Activated CD4-positive, alpha-beta T cell treated with anti-CD3 and anti-CD28 coated beads, Interleukin-2, amount 50 U/mL, for 4 hours (primary cell): ENCODE measurements around the gene ALPP.
"Not testable (repeated sequence)": the region's sequence is repeated elsewhere in the genome, so short reads cannot be mapped to it uniquely, and the experiment has no call there.

Experiments used
- DNase-seq, 2 experiments: peaks; one replicate each; pipeline ENCODE4 v3.0.0-alpha.2; 2020

Gene ALPP

DNA sequence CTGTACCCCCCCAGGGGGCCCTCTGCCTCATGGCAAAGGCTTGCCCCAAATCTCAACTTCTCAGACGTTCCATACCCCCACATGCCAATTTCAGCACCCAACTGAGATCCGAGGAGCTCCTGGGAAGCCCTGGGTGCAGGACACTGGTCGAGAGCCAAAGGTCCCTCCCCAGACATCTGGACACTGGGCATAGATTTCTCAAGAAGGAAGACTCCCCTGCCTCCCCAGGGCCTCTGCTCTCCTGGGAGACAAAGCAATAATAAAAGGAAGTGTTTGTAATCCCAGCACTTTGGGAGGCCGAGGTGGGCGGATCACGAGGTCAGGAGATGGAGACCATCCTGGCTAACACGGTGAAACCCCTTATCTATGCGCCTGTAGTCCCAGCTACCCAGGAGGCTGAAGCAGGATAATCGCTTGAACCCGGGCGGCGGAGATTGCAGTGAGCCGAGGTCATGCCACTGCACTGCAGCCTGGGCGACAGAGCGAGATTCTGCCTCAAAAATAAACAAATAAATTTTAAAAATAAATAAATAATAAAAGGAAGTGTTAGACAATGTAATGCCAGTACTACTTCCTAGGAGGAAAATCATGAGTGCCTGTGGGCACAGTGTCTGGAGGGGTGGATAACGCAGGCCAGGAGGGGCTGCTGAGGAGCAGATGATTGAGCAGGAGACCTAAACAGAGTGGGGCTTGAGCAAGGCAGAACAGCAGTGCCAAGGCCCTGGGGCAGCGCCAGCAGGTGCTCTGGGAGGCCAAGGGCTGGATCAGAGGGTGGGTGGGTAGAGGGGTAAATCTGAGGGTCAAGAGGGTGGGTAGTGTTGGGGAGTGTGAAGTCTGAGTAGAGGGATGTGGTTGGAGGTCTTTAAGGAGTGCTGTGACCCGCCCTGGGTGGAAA, 4.0 kb downstream of the ALPP start:
- no peak for DNase-seq

DNA sequence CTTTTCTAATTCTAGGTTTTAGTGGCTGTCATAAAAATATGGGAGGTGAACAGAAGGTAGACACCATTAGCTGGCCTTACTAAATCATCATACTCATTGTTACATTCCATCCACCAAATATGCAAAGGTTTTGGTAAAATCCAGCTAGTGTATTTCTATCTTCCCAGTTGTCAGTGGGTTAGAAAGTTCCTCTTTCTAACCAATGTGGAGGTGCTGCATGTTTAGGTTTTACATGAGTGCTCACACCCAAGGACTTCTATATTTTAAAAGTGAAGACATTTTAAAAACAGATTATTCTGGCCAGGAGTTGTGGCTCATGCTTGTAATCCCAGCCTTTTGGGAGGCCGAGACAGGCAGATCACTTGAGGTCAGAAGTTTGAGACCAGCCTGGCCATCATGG, 5.9 kb downstream of the ALPP start:
- no peak for DNase-seq

DNA sequence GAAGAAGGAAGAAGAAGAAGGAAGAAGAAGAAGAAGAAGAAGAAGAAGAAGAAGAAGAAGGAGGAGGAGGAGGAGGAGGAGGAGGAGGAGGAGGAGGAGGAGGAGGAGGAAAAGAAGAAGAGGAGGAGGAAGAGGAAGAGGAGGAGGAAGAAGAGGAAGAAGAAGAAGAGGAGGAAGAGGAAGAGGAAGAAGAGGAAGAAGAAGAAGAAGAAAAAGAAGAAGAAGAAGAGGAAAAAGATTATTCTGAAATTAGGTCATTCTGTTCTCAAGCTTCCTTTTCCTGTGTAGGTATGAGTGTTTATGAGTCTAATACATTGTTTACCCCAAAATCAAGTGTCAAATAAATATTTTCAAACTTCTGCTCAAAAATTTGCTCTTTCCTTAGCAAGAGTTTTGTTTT, 6.5 kb downstream of the ALPP start:
- not testable (repeated sequence) for DNase-seq

DNA sequence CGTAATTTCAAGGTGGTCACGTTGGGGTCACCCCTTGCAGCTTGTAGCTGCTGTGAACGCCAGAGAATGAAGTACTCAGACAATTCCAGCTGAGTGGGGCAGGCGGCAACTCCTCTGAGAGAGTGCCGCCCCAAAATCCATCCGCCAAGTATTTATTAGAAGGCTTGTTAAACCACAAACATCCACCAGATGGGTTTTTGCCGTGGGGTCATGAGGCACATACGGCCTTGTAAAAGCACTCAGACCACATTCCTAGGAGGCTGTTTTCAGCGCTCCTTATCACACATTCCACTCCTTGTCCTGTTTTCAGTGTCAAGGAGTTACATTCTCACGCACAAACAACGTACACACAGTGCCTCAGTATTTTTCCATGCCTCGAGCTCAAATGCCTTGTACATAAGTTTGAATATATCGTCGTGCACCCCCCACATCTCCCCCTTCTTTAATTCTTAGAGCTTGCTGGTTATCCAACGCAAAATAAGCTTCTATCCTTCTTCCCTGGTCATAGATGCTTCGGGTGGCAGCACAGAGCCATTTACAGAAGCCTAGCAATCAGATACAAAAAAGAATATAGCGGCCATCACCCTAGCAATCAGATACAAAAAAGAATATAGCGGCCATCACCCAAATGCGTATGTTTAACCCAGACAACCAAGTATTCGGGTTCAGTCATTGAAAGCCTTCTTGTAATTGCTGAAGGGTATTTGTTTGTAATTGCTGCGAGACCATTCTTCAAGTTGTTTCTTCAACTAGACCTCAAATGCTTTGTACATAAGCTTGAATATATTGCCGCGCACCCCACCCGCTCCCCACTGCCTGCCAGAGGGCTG, 7.3 kb downstream of the ALPP start:
- DNase-seq = no peak

DNA sequence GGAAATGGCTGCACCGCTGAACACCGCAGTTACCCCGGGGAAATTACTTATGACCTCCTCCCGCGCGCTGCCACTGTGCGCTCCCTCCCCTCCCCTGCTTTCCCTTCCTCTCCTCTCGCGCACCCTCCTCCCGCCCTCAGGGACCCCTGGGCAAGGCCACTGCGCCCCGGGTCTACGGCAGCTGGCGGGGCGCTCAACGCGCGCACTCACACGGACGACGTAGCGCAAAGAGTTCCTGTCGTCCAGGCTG, 7.9 kb downstream of the ALPP start:
- DNase-seq = no peak

DNA sequence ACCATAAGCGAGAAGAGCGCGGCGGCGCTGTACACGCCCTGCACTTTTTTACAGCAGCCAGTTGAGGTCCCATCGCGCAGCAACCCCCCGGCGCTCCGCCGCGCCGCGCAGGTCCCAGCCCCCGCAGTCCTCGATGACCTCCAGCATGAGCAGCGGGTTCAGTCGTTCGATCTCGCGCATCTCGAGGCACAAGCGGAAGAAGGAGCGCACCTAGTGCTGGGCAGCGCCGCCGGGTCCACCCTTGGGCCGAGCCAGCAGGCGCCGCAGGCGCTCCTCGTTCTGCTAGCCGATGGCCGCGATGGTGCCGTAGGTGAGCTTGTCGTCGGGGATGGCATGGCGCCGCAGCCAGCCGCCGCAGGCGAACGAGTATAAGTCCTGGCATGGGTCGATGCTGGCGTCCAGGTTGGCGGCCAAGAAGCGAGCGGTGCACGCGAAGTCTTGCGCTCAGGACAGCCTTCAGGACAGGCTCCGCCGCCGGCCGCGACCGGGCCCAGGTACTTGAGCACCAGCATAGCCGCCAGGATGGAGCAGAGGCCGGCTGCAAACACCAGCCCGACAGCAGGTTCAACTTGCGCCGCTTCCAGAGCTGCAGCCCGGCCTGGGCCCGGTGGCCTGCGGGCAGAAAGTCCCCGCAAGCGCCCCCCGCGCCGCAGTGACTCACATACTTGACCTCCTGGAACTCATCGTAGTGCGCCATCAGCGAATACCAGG, 8.3 kb downstream of the ALPP start:
- no peak for DNase-seq

DNA sequence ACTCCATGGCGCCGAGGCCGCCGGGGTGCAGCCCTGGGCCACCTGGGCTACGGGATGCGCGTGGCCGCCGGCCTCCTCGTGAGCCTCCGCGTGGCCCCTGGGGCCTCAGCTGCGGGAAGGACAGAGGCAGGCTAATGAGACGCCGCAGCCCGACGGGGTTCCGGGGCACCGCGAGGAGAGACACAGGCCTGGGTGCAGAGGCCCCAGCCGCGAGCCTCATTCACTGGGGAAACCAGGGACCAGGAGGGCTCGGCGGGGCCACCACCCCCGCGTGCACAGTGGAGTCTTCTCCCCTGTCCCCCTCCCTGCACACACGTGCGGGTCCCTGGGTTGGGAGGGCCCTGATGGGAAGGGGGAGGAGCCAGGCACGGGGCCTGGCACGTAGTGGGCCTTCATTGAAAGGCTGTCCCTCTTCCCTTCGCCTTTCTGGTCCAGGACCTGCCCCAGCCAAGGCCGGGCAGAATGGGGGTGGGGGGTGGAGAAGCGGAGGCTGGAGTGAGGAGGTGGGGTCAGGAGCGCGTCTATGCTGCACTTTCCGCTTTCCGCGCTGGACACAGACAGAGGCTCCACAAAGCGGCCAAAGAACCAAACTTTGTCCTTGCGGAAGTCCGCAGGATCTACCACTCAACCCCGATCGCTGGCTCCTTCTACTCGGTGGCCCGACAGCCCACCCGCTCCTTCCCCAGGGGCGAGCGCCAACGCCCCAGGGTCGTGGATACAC, 9.1 kb downstream of the ALPP start:
- no peak for DNase-seq

DNA sequence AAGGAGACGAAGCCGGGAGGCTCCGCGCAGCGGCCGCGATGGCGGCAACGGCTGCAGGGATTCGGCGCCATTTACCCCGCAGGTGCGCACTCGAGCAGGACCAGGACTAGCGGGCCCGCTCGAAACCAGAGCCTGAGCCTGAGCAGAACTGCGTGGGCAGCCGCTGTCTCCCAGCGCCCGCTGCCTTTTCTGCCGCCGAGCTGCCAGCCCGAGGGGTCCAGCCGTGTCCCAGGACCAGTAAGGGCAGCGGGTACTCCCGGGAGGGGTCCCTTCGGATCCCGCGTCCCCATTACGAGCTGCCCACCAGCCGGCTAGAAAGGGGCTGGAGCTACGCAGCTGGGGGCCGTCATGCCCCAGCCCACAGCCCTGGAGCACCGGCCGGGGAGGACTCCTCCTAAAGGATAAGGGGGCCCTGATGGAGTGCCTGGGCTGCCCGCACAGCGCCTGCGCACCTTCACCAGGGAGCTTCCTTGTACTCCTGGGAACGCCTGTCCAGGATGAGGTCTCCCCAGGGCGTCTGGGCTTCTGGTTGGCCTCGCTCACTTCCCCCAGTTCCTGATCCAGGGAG, 9.9 kb downstream of the ALPP start:
- DNase-seq = no peak

DNA sequence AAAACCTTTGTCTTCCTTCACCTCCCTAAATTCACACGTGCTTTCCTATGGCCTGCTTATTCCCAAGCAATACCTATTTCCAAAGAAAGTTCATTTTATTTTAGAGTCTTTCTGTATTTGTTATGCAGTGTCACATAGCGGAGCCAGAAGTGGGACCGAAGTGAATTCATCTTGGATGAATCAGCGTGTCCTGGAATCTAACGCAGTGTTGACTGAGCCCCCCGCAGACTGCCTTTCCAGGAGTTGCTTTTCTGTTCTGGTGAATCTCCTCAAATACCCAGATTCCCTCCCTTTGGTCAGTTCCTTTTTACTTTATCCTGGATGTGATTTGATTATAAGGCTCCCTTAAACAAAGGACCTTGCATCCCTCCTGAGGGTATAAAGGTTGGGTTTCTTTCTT, 10.8 kb downstream of the ALPP start:
- DNase-seq = no peak

DNA sequence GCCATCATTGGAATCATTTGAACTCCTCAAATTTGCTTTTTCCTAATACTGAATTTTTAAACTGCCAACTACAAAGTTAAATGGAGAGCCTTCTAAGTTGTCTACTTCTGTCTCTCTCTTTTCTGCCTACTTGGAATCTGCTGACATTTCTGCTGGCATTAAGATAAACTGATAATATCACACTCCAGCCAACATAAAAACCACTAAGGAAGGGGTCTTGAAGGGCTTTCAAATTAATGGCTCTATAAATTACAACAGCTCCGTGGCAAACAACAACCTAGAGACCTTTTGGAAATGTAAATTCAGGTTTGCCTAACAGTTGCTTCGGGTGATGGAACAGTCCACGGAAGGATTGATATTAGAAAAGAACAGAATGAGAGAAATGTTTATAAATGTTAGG, 12.1 kb downstream of the ALPP start:
- no peak for DNase-seq

DNA sequence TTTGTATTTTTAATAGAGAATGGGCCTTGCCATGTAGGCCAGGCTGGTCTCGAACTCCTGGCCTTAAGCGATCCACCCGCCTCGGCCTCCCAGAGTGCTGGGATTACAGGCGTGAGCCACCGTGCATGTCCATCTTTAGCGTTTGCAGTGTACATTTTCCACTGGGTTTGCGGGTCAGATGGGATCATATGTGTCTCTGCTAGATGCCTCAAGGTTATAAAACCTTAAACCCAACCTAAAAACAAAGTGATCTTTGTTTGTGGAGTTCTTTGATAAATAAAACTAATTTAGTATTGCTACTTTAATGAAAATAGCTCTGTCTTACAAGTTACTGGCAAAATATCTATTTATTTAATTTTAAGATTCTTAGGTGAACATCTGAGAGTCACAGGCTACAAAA, 15.0 kb downstream of the ALPP start:
- no peak for DNase-seq

DNA sequence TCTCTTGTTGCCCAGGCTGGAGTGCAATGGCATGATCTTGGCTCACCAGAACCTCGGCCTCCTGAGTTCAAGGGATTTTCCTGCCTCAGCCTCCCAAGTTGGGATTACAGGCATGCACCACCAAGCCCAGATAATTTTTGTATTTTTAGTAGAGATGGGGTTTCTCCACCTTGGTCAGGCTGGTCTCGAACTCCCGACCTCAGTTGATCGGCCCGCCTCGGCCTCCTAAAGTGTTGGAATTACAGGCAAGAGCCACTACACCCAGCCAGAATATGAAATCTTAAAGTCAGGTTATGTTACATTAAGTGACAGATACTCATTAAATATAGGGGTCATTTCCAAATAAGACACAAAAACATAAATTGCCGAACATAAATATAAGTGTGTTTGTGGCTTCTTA, 15.9 kb downstream of the ALPP start:
- not testable (repeated sequence) for DNase-seq

DNA sequence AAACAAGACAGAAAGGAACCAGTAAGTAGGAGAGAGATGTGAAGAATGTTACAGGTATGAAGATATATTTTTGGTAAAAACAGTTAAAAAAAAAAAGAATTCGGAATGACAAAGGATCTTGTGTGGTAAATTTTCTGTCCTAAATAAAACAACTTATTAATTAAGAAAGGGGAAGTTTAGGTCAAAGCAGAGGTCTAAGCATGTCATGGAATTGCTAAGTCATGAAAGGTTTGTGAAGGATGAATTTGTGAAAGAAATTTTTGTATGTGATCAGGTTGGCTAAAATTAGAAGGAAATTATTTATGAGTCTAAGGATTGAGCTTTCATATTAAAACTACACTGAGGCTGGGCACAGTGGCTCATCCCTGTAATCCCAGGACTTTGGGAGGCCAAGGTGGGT, 17.0 kb downstream of the ALPP start:
- DNase-seq = no peak

DNA sequence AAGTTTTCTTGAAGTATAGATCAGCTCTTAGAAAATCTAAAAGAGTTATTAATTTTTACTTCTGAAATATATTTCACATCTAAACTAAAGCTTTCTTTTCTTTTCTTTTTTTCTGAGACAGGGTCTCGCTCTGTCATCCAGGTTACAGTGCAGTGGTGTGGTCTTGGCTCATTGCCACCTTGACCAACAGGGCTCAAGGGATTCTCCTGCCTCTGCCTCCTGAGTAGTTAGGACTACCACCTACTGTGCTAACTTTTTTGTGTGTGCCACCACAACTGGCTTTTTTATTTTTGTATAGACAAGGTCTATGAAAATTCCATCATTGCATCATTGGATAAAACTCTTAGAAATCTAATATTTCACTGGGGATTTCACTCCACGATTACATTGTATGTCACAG, 18.1 kb downstream of the ALPP start:
- DNase-seq = no peak

DNA sequence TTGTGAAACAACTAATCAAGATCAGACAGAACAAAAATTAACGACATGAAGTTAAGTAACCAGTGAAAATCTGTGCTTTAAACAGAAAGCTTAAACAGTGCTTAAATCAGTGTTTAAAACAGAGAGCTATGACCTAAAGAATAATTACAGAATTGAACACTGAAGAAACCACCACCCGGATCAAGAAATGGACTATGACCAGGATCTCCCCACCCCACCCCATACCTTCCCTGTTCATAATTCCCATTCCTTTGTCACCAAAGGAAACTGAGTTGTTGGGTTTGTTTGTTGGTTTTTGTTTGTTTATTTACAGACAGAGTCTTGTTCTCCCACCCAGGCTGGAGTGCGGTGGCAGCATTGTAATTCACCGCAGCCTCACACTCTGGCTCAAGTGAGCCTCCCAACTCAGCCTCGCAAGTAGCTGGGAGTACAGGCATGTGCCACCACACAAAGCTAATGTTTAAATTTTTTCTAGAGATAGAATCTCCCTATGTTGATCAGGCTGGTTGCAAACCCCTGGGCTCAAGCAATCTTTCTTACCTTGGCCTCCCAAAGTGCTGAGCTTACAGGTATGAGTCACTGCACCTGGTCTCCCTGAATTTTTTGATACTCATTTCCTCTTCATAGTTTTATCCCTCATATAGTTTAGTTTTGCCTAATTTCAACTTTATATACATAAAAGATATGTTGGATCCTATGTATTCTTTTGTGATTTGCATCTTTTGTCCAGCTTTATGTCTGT, 19.9 kb downstream of the ALPP start:
- no peak for DNase-seq

DNA sequence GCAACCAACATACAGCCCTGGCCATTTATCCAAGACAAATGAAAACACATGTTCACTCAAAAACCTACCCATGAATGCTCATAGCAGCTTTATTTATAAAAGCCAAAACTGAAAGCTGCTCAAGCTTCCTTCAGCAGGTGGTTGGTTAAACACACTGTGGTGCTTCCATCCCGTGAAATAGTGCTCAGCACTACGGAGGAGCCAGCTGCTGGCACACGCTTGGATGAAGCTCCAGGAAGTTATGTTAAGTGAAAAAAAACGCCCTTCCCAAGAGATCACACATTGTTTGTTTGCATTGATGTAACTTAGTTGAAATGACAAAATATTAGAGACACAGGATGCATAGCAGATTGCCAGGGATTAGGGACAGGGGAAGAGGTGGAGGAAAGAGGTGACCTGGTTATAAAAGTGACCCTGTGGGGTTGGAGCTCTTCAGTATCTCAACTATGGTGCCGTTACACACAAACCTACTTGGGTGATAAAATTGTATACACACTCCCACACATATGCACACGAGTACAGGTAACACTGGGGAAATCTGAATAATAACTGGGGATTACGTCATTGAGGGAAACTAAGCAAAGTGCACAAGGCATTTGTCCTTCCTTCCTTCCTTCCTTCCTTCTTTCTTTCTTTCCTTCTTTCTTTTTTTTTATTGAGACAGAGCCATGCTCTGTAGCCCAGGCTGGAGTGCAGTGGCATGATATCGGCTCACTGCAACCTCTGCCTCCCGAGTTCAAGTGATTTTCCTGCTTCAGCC, 21.9 kb downstream of the ALPP start:
- no peak for DNase-seq

DNA sequence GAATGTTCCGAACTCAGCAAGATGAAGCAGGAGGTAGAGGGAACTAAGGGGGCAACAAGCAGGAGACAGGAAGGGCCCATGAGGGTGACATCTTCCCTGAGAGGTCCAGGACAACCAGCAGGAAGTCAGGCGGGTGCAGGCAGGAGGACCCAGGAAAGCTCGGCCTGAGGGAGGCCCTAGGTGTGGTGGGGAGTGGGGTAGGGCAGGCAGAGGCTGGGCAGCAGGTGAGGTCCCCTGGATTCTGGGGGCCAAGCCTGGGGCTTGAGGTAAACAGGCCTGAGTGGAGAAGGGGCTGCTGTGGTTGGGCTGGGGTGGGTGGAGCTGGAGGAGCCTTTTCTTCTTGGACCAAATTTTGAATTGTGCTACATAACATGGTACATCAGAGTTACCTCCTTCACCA, 24.0 kb downstream of the ALPP start:
- no peak for DNase-seq

DNA sequence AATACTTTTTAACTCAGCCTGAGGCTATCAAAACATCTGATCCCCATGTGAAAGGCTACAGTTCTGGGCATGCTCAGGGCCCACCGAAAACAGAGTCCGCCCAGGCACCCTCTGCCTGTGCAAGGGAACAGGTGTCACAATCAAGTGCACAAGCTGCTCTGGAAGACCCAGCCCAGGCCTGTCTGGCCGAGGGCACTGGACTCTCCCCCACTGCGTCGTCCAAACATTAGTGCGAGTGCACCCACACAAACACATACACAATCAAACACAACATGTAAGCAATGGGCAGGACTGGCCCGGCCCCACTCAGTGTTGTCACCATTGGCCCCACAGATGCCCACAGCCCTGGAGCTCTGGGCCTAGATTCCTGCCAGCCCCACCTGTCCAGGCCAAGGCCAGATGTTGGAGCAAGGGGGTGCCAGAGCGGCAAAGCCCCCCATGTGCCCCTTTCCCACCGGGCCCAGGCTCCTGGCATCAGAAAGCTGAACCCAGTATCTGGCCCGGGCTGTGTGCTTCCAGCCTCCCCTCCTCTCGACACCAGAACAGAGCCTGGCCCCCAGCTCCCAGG, 27.5 kb downstream of the ALPP start:
- no peak for DNase-seq

DNA sequence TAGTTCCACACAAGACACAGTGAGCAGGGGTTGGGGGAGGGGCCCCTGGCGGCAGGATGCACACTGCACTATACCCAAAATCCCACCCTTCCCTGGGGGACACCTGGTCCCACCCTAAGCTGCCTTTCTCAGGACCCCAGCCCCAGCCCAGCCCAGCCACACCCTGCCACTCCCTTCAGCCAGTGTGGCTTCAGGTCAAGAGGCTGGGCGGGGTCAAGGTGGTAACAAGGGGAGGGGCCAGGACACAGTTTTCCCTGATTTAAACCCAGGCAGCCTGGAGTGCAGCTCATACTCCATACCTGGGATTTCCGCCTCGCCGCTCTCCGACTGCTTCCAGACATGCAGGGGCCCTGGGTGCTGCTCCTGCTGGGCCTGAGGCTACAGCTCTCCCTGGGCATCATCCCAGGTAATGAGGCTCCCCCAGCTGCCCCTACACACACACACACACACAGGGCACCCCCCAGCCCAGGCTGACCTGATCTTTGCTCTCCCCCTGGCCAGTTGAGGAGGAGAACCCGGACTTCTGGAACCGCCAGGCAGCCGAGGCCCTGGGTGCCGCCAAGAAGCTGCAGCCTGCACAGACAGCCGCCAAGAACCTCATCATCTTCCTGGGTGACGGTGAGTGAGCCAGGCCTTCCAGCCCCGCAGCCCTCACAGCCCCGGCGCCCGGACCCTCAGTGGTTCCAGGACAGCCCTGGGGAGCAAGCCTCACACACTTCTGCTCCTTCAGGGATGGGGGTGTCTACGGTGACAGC, 28.2 kb downstream of the ALPP start, which contains the start of gene ALPG:
Gene ALPG, plus strand, starts transcription at position 289 of the 755 bp plus-strand sequence. Its CDS starts 51 bp downstream, at position 340.
- DNase-seq = no peak
